ENCODE measurements around the gene TMEM86B. TPM values are rescaled to one million over a fixed set of nuclear protein-coding genes. Genes with fewer than 3 reads are reported as not detected.
"Not testable (repeated sequence)": the region's sequence is repeated elsewhere in the genome, so short reads cannot be mapped to it uniquely, and the experiment has no call there.

TMEM86B gene
- total RNA-seq, 1 donor from 2014 or later = 0.72 TPM

DNA sequence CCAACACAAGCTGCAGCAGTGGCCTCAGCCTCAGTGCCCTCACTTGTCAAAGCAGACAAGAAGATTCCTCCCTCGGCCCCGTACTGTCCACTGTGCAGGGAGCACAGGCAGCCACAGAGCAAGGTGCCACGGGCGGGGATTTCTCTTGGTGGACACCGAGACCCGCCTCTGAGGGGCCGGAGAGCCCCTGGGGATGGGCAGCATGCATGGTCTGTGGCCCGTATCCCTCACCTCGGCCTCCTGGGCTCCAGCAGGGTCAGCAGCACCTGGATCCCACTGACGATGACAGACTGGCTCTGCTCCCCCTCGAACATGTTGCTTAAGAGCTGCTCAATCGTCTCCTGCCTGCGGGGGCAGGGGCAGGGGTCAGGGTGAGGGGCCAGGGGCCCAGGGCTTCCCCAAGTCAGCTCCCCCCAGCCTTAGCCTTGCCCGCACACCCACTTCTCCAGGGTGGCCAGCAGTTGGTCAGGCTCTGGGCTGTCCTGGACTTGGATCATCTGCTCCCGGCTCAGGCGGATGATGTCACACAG, 13.4 kb upstream of the TMEM86B start:
- DNase-seq = no peak

GRCh38 chr19:55241143-55241934, 12.8 kb upstream of the TMEM86B start:
- DNase-seq = no peak

DNA sequence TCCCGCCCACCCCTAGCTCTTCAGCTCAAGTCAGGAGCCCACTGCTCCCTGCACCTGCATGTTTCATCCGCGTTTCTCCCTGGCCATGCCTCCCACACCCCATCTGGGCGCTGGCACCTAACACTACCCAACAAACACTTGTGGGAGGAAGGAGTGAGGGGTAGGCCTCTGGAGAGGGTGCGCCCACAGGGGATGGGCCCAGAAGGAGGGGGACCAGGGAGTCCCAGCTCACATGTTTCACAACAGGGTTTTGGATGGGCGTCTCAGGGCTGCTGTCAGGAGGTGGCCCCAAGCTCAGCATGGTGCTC, 12.1 kb upstream of the TMEM86B start:
- no peak for DNase-seq

- no peak for DNase-seq
Measured at GRCh38 chr19:55239004-55239403, 10.4 kb upstream of the TMEM86B start.

GRCh38 chr19:55238030-55238429, 9.5 kb upstream of the TMEM86B start:
- DNase-seq = no peak

DNA sequence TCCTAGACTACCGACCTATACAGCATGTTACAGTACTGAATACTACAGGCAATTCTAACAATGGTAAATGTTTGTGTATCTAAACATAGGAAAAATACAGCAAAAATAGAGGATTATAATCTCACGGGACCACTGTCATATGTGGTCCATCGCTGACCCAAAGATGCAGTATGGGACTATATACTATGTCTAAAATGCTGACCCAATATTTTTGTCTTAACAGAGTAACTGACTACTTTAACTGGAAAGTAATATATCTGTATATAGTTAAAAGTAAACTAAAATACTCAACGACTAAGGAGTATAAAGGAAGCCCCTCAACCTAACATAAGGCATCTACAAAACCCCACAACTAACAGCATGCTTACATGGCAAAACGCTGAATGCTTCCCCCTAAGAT, 4.4 kb upstream of the TMEM86B start:
- DNase-seq = no peak

DNA sequence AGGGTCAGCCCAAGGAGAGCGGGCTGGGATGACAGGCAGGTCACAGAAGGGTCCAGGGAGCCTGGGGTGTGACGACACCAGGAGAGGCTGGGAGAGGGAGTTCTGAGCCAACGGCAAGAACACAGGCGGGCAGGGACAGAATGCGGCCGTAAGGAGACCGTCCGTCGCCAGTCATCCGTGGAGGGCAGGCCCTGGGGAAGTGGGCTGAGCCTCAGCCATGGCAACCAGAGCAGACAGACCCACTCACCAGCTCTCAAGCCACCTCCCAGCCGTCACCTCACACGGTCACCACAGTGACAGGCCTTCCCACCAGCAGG, 3.7 kb upstream of the TMEM86B start:
- DNase-seq = no peak

- DNase-seq = no peak
Measured at GRCh38 chr19:55231391-55232285, 3.1 kb upstream of the TMEM86B start.

GRCh38 chr19:55230780-55231179, 2.2 kb upstream of the TMEM86B start:
- DNase-seq = no peak

DNA sequence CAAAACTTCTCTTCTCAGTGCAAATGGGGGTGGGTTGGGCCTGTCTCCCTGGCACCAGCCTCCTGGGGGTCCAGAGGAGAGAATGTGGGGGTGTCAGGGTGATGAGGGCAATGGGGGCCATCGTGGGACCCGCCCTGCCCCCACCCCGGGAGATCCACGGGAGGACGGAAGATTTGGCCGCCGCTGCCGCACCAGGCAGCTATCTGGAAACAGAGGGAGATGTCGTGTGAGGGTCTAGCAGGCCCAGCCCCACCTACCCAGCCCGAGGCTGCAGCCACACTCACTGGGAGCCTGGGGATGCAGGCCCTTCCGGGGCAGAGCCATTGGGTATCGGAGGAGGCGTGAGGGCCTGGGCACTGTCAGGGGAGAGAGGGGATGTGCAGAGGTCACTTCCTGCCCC, 1.8 kb upstream of the TMEM86B start:
- no peak for DNase-seq

DNA sequence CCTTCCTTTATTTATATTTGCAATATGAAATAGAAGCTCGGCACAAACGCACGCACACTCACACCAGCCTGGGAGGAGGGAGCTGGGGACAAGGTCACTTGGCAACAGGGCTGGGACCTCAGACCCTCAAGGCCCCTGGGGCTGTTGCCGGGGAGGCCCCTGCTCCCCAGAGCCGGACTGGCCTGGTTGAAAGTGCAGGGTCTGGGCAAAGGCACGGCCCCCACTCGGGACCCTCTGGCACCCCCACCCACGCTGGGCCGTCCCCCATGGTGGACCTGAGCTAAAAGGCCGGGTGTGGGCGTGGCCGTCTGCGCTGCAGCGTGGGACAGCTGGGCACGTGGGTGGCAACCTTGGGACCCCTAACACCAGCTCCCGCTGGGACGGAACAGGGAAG, 1.2 kb upstream of the TMEM86B start:
- no peak for DNase-seq

GRCh38 chr19:55229145-55229788, 704 bp upstream of the TMEM86B start:
- no peak for DNase-seq

GRCh38 chr19:55228015-55228391, 560 bp downstream of the TMEM86B start:
- no peak for DNase-seq

DNA sequence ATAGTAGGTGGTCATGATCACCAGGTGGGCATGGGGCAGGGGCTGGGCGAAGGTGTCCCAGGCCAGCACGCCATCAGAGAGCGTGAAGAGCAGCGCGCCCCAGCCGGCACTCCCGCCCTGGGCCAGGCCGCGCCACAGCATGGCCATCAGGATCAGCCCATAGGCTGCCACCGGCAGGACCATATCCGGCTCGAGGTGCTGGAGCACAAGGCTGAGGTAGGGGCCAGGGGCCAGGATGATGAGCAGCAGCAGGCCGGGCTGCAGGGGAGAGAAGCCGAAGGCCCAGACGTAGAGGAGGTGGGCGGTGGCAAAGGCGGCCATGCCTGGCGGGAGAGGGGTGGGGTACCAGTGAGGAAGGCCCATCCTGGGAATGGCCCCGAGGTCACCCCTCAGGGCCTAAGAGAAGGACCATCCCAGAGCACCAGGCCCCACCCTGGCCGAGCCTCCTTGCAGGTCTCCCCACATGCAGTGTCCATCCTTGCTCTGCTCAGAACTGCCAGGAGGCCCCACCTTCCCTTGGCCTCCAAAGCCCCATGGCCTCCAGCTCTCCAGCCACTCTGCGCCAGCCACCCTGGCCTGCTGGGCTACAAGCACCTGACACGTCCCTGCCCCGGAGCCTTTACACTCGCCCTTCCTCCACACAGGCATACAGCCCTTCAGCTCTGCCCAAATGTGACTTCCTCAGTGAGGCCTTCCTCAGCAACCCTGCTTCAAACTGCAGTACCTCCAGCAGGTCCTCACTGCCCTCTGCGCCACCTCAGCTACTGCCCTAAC, 1.1 kb downstream of the TMEM86B start:
- DNase-seq = no peak

DNA sequence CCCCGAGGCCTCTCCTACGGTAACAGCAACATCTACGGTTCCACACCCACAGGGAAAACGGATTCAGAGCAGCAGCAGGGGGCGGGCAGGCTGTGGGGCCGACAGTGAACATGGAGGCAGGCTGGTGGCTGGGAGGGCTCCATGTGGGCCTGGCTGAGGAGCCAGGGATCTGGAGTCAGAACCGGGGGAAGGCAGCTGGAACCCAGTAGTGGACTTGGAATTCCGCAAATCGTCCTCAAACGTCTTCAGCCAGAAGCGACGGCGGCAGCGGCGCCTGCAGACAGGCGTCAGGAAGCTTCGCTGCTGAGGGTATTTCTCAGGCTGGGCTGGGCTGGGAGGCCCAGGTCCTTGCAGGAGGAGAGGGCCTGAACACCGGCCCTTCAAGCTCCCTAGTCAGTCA, 1.8 kb downstream of the TMEM86B start:
- no peak for DNase-seq

GRCh38 chr19:55226273-55226672, 2.3 kb downstream of the TMEM86B start:
- DNase-seq = no peak

DNA sequence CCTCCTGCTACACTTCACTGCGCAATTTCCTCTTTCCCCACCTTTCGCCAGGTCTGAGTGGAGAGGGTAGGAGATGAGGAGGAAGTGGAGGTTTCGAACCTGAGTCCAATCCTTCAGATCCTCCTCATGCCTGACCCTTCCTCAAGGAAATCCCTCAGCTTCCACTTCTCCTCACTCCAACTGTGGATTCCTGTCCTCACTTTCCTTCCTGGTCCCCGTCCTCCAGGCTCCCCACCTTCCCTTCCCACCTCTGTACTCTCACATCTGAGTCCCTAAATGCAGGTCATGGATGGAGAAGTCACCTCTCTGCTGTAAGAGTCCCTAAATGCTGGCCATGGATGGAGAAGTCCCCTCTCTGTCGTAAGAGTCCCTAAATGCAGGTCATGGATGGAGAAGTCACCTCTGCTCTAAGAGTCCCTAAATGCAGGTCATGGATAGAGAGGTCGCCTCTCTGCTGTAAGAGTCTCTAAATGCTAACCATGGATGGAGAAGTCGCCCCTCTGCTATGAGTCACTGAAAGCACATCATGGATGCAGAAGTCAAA, 3.1 kb downstream of the TMEM86B start:
- DNase-seq = no peak

- DNase-seq = not testable (repeated sequence)
Measured at GRCh38 chr19:55224679-55225414, 3.7 kb downstream of the TMEM86B start.

DNA sequence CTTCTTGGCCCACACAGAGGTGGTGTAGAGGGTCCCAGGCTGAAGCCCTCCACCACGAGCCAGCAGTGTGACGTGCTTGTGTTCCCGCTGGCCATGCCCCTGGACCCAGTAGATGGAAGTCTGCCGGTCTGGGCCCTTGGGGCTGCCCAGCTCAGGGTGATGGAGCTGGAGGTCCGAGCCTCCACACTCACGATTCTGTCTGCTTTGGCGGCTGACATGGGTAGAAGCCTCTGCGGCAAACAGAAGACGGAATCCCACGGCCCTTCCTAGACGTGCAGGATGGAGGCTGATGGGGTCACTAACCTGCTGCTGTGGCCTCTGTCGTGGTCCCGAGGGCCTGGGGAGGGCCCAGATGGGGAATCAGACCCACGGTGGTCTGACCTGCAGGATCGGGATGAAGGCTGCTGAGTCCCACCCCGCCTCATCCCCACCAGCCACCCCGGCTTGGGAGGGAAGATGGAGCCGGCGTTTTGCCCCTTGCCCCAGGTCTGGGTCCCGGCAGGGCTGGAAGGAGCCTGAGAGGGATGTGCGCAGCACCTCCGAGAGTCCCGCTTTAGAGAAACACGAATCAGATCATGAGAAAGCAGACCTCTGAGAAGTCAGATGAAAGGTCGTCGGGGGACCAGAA, 4.4 kb downstream of the TMEM86B start:
- DNase-seq = no peak

DNA sequence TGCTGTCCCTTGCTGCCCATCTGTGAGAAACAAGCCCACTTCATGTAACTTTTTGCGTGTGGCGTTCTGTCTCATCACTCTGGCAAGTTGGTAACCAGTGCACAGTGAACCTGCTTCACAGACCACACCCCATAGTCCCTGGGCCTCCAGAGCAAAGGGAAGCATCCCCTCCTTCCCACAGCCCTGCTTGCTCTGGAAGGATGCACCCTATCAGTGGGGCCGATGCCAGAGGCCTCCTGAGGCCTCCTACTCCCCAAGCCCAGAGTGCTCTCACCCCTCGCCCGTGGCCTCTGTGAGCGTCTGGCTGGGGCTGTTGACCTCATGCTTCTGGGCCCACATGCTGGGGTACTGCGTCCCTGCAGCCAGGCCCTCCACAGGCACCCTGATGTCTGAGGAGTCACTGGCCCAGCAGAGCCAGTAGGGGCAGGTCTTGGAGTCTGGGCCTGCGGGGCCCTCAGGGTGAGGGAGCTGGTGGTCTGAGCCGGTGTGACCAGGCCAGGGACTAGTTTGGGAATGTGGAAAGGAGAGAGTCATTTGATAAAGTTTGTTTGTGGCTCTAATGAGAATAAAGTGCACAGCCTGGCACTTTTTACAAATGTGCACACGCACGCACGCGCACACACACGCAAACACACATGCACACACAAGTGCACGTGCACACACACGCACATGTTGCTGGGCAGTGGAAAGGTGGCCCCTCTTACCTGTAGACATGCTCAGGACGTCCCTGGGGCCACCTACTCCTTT, 5.1 kb downstream of the TMEM86B start:
- DNase-seq = no peak

All from tongue (tissue), 2 donors.